HG03469 (cell line): Measurements from ENCODE around the gene TEC.
"Not testable (repeated sequence)": the region's sequence is repeated elsewhere in the genome, so short reads cannot be mapped to it uniquely, and the experiment has no call there.

Experiments used
- ATAC-seq: cut with Tn5 transposase; IDR thresholded peaks from one replicate; pipeline ENCODE4 v1.9.1; 2021; ENCODE audit warnings: mild to moderate bottlenecking, moderate library complexity, moderate number of reproducible peaks; ENCODE audit not compliant: unreplicated experiment

Gene TEC

DNA sequence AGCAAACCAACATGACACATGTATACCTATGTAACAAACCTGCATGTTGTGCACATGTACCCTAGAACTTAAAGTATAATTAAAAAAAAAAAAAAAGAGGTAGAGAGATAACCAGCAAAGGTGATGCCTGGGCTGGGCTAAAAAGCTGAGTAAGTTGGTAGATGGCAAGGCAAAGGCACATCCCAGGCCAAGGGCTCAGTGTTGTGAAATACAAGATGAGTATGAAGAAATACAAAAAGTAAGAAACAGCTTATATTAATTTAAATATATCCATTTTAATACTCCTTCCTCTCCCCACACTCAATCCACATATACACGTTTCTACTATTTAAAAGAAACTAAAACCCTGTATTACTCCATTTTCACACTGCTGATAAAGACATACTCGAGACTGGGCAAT, 25.8 kb downstream of the TEC start:
- ATAC-seq, result no peak

DNA sequence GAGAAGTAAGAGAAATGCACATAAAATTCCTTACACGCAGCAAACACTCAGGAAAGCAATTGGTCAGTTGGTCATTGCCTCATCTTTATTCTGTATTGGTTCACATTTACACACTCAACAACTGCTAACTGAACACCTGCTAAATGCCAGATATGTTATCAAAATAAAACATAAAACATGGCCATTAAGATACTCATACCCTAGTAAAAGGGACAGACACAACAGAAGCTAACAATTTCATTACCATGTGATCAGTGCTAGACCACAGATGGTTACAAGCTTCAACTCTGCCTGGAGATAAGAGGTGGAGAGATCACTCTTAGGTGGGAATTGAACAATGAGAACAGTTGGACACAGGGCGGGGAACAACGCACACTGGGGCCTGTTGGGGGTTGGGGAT, 26.2 kb downstream of the TEC start:
- ATAC-seq, result no peak

DNA sequence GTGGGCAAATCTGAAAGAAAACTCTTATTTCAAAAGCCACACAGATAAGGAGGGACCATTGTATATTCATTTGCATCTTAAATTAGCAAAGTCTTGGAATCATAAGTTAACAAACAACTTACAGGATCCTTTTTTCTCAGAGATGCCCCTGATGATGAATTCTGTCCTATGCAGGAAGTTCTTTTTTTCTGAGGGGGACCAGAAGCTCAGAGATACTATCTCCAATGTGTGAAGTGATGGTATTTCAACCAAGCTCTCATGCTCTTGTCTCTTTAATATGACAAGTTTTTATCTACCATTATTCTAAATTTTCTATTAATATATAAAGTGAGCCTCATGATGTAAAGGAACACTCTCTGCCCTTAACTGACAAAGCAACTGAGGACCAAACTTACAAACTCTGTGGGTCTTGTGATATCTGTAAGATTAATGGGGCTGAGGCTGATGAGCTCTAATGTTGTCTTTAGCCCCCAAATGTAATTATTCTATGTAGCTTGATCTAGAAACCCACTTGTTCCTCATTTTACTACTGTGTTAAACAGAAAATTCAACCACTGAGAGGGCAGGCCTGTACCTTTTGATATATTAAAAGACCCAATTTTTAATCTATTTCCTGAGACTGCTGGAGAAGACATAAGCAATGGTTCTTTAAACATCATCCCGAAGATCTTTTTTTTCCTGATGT, 27.0 kb downstream of the TEC start:
- no peak for ATAC-seq

DNA sequence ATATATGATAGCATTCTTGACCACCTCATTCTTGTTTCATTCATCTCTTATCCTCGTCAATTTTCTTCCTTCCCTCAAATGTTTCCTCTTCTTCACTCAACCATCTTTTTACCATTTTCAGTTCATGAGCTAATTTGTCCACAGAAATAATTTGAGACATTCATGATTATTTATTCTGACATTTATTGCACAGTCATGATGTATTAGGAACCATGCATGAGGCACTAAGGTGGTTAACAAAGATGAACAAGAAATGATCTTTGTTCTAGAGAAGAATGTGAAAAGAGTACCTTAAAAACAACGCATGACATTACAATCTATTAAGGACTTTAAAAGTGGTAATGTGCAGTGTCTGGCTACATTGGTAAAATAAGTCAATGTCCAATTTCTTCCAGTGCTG, 27.9 kb downstream of the TEC start:
- ATAC-seq, result no peak

DNA sequence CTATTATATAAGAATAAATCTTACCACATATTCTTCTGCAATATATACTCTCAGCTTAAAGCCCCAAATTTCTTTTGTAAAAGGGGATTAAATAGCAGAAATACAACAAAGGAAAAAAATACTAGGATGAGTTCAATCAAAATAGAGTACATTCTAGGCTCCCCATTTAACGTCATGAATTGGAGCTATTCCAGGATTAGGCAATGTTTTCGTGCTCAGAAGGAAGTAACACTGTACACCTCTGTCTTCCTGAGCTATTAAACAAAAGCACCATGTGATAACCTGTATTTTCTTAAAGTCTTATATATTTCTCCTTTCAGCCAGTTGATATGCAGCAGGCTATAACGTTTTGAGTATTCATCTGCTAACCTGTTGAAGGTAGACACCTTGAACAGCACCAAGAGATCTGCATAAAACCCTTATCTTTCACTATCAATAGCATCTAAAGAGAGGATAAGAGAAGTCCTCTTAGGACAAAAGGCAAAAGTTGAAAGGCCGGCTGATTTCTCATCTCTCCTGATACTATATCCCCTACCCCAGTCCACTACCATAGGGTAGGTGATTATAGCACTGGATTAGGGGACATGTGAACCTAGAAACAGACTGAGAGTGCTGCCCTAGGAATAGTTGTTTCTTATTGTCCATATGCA, 31.5 kb downstream of the TEC start:
- no peak for ATAC-seq

DNA sequence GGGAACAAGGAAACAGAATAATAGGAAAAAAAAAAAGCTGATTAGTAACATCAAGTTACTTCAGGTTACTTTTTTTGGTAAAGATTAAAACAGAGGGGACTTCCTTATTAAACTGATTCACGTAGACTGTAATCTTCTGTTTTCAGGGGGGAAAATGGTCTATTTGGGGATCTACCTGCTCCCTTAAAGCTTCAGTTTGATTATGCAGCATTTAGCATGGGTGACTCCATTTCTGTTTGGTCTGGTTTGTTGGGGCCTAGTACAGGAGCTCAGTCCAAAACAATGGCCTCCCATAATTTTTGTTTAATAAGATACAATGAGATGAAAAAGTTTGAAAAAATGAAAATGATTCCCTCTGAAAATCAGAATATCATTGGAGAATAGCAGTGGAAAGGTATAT, 34.6 kb downstream of the TEC start:
- ATAC-seq, result no peak

DNA sequence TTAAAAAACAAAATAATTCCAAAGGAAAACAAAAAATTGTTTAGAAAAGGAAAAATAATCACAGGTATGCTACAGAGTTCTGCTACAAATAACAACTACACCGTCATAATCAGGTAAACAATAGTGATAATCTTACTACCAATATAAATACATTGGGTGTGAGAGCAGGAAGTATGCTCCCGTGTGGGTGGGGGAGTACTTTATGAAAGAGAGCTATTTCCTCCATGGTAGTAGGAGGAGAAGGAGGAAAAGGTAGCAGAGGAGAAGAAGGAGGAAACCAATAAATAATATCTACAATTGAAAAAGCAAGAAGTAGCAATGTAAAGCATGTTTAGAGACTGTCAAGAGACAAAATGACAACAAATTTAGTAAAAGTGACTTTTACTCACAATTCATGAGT, 35.1 kb downstream of the TEC start:
- no peak for ATAC-seq

DNA sequence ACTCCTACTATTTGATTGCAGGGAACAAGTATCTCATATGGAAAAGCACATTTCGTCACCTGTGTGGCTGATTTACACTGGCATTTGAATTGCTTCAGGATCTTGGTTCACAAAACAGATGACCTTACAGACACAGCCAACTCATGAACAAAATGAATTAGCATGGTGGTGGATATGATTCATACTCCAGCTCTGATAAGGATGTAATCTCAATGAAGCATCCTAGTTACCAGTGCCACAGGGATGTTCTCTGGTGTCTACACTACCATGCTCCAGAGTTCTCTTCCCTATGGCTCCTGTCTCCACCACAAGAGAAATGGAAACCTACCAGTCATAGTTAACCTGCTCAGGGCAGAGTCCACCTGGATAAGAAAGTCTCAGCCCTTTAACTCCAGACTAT, 40.7 kb downstream of the TEC start:
- no peak for ATAC-seq

DNA sequence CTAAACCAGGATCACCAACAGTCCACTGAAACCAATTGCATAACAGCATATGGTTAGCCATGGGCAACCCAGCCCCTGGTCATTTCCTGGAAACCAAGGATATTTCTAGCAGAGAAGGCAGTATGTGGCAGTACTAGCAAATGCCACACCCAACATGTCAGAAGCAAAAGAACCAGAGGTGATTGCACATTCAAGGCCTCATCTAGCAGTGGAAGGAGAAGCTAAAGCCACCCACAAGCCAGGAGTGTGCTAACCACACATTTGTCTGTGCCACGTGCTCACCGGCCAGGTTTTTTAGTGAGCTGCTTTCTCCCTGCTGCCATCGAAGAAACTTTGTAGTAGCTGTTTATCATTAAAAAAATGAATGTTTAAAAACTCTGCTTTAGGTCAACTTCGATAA, 42.0 kb downstream of the TEC start:
- ATAC-seq, result no peak

DNA sequence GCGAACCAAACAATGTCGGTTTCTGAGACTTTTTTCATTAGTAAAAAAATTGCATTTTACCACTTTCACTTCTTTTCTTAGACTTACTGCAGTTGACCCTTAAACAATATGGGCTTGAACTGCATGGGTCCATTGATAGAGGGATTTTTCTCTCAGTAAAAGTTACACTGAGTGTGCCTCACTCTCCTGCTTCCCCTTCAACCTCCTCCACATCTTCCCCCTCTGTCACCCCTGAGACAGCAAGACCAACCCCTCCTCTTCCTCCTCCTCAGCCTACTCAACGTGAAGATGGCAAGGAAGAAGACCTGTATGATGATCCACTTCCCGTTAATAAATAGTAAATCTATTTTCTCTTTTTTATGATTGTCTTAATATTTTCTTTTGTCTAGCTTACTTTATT, 43.4 kb downstream of the TEC start:
- ATAC-seq, result no peak

DNA sequence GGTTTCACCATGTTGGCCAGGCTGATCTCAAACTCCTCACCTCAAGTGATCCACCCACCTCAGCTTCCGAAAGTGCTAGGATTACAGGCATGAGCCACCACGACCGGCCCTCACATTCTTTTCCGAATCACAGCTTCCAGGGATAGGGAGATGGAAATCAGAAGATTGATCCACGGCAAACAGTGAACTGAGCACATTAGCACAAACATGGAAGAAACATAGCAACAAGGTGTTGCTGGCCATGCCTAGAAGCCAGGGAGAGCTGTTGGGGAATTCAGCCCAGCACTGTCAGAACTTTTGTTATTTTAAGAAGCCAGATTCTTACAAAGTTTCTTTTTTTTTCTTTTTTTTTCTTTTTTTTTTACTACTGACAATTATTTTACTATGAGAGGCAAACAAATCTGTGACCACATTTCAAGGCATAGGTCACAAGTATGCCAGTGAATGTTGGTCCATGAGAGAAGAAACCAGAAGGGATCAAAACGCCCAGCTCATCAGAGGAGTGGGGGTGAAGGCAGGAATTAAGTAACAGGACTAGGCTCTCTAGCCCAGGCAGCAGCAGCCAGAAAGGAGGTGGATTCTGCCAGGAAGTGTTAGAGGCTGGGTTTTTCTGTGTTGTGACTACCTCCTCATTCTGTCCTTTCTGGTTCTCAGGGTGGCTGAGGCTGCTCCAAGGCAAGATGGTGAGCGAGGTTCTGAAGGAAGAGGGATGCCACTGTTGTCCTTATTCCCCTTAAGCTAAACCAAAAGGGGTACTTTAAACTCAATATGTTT, 44.1 kb downstream of the TEC start:
- no peak for ATAC-seq

DNA sequence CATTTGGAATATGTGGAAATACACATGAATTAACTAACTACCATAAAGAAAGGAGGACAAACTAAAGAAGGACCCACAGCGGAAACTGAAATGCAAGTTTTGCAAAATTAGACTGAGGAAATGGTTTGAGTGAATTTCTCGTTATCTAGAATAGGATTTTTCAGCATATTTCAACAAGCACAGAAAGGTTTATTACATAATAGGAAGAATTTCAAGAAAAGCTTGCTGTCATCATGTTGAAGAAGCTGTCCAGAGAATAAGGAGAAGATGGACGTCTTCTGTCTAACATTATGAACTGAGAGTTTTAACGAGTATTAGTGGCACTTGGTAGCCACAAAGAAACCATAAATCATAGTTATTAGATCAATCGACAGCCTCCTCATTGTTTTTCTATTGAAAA, 45.0 kb downstream of the TEC start:
- no peak for ATAC-seq

DNA sequence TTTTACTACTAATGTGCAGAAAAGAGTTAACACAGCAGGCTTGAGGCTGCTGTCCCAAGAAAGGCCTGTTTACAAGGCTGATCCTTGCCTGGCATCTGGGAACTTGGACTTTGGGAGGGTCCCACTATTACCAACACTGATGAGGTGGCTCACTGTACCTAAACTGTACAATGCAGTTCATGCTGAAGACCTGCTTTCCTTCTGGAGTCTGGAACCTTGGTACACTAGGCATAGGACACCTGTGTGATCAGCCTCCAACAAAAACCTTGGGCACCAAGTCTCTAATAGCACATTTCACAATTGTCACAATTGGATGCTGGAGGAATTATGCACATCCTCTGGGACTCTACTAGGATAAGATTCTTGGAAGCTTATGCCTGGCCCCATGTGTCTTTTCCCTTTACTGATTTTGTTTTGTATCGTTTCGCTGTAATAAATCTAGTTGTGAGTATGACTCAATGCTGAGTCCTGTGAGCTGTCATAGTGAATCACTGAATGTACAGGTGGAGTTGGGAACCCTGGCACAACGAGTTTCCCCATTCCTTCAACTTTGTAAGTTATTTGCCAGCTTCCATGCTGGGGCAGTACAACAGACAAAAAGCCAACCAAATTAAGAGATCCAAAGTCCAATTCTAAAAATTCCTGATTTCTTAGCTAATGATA, 45.9 kb downstream of the TEC start:
- ATAC-seq, result no peak

DNA sequence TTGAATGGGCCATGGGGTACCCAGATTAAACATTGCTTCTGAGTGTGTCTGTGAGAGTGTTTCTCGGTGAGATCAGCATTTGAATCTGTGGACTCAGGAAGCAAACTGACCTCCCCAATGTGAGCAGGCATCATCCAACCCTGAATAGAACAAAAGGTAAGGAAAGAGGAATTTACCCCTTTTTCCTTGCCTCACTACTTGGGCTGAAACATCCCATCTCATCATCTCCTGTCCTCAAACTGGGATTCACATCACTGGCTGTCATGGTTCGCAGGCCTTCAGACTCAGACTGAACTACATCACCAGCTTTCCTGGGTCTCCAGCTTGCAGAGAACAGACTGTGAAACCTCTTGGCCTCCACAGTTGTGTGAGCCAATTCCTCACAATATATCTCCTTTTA, 47.1 kb downstream of the TEC start:
- ATAC-seq, result no peak

DNA sequence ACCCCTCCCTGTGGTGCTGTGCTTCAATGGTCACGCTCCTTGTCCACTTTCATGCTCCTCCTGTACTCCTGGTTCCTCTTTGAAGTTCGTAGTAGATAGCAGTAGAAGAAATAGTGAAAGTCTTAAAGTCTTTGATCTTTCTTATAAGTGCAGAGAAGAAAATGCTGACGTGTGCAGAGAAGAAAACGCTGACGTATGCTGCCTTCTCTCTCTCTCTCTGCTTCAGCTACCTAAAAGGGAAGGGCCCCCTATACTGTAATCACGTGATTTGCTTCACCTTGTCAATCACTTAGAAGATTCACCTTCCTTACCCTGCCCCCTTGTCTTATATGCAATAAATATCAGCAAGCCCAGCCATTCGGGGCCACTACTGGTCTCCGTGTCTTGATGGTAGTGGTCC, 50.2 kb downstream of the TEC start:
- not testable (repeated sequence) for ATAC-seq

DNA sequence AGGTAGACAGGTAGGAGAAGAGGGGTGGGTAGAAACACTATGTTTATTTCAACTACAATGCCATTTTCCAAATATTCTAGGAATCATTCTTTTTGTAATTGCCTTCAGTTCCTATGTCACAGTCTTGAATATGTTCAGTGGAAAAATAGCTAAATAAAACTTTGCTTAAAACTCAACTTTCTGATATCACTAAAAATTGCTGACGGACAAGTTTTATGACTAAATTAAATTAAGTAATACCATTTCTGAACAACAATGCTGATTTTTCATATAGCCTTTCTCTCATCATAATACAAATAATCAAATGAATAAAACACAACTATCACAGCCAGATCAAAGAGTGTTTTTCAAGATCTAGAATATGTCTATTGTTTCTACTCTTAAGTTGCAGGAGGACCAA, 53.1 kb downstream of the TEC start:
- ATAC-seq, result no peak

DNA sequence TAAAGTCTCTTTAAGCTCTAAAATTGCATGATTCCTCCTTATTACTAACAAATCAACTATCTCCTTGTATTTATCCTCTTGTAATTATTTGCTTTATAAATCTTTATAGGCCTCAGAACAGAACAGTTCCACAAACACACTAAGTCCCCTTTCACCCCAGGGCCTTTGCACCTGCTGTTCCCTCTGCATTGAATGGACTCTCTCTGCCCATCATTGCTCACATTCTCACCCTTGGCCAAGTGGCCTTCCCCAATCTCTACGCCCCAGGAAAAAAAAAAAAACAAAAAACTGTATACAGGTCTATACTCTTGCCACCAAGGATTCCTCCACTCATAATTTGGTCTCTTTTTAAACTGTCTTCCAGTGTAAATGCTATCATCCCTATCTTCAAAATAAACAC, 53.7 kb downstream of the TEC start:
- ATAC-seq, result no peak

DNA sequence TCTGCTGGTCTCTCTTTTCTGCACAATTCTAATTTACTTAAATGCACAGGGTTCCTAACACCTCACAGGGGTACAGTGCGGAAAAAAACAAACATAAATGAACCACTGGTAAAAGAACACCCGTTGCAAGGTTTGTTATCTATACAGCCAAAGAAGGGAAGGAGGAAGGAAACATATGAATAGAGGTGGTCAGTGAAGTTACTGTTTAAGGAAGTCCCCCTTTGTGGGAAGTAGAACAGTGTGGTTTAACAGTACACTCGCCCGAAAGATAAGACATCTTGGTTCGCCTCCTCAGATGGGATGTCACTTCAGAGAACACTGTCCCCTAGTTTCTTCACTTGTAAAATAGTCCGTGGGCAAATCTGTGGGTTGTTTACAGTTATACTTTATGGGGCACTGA, 57.5 kb downstream of the TEC start:
- peak; percentile 69 for ATAC-seq

DNA sequence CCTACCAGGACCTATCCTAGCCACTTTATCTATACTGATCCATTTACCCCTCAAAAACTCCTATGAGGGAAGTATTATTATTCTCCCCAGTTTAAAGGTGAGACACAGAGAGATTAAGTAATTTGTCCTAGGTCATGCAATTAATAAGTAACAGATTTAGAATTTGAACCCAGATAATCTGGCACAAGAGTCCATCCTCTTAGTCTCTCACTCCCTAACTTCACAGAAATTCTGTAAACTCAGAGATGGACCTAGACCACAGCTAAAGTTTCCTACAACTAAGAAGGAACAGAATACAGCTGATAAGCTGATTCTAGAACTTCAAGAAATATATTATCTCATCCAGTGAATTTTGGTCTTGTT, 58.7 kb downstream of the TEC start:
- ATAC-seq, result no peak

DNA sequence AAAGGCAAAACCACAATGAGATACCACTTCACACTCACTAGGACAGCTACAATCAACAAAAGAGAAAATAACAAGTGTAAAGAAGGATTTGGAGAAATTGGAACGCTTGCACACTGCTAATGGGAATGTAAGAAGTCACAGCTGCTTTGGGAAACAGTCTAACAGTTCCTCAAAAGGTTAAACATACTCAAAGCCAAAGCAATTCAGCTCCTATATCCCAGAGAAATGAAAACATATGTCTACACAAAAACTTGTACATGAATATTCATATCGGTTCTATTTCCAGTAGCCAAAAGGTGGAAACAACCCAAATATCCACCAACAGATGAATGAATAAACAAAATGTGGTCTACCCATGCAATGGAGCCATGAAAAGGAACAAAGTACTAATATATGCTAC, 64.0 kb downstream of the TEC start:
- no peak for ATAC-seq

DNA sequence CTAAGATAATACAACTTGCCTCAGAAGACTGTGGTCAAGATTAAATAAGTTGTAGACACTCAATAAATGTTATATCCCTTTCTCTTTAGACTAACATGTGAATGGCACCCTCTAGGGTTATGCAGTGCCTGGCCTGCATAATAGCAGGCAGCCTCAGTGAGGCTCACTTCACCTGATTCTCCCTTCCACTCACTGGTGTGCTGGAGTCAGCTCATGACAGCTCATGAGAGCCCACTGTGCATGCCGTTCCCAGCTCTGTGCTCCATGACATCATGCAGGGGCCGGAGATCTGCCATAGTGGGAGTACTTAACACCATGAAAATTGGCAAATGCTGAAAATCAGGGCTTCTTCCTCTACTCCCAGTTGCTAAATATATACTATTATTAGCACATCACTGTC, 64.5 kb downstream of the TEC start:
- ATAC-seq, result no peak

DNA sequence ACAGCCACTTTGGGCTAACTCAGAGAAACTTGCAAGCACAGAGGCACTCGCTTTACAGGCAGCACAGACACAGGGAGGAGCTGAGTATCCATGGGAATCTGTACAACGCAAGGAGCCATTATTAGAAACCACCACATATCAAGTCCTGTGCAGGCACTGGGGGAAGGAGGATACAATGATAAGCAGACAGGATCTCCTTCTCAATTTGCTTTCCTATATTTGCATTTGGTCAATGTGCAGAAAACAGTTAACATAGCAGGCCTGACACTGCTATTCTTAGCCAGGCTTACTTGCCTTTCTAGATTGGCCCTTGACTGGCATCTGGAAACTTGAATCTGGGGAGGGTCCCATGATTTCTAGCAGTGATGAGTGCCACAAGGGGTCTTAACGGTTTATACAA, 65.8 kb downstream of the TEC start:
- peak; percentile 15 for ATAC-seq
